HL-60 (cell line): Measurements from ENCODE around the gene CFAP99.

ENCODE experiments used
- DNase-seq, 2 experiments: peaks; one replicate each; pipeline ENCODE4 v3.0.0-alpha.2; 2010 to 2020; ENCODE audit warnings: low read depth in 1 of 2, low spot score in 1 of 2
- H3K27ac ChIP-seq: fragments of 250-450 bp; sonication (Bioruptor Pico); replicated peaks from 2 replicates; pipeline ENCODE4 v1.5.1; 2020; ENCODE audit warnings: mild to moderate bottlenecking, moderate library complexity
- H3K27me3 ChIP-seq: fragments of 250-450 bp; sonication (Bioruptor Pico); 2 replicates; pipeline ENCODE4 v1.5.1; 2021; ENCODE audit warnings: mild to moderate bottlenecking, moderate library complexity; ENCODE audit not compliant: insufficient read depth, poor library complexity, severe bottlenecking
- H3K4me3 ChIP-seq: replicated peaks from 2 replicates; pipeline ENCODE4 v1.5.1; 2011; ENCODE audit warnings: mild to moderate bottlenecking, control low read depth, low read length; ENCODE audit not compliant: insufficient read depth
- GABPA ChIP-seq: IDR thresholded peaks from 2 replicates; pipeline ENCODE4 v1.6.1; 2012; ENCODE audit warnings: low read depth
- POLR2AphosphoS5 ChIP-seq: IDR thresholded peaks from 2 replicates; pipeline ENCODE4 v1.6.1; 2012; ENCODE audit warnings: low read depth
- SPI1 ChIP-seq: IDR thresholded peaks from 2 replicates; pipeline ENCODE4 v1.6.1; 2012; ENCODE audit warnings: low read depth, mild to moderate bottlenecking, borderline replicate concordance
- TF ChIP-seq, protein P1 (sequence below): IDR thresholded peaks from one replicate; pipeline ENCODE4 v1.5.1; 2011; ENCODE audit warnings: low read length, control low read depth, inconsistent platforms; ENCODE audit not compliant: insufficient read depth
- TF ChIP-seq, protein P2 (sequence below): IDR thresholded peaks from 2 replicates; pipeline ENCODE4 v1.6.1; 2012; ENCODE audit warnings: low read depth; ENCODE audit not compliant: insufficient replicate concordance

The CFAP99 gene

DNA sequence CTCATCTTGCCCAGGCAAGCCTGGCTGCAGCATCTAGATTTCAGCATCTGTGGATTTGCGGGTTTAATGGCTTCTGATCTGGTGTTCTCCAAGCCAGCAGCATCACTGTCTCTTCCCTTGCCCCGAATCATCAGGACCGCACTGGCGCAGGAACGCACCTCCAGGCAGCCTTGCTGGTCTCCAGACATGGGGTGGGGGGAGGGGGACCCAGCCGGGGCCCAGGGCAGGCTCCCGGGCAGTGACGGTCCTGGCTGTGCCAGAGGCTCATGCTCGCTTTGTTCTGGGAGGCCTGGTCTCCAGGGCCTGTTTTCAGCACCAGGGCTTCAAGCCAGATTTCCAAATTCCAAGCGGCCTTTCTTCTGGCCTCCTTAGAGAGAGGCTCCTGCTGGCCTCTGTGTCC, 4.9 kb downstream of the CFAP99 start:
- DNase-seq = no peak
- TF ChIP-seq, protein P1, sequence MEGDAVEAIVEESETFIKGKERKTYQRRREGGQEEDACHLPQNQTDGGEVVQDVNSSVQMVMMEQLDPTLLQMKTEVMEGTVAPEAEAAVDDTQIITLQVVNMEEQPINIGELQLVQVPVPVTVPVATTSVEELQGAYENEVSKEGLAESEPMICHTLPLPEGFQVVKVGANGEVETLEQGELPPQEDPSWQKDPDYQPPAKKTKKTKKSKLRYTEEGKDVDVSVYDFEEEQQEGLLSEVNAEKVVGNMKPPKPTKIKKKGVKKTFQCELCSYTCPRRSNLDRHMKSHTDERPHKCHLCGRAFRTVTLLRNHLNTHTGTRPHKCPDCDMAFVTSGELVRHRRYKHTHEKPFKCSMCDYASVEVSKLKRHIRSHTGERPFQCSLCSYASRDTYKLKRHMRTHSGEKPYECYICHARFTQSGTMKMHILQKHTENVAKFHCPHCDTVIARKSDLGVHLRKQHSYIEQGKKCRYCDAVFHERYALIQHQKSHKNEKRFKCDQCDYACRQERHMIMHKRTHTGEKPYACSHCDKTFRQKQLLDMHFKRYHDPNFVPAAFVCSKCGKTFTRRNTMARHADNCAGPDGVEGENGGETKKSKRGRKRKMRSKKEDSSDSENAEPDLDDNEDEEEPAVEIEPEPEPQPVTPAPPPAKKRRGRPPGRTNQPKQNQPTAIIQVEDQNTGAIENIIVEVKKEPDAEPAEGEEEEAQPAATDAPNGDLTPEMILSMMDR = no peak
- peaks cover 15% of the 10 kb centered on the region for H3K27me3 ChIP-seq
- no peak overlapping the region for H3K4me3 ChIP-seq
- no peak overlapping the region for H3K27ac ChIP-seq

DNA sequence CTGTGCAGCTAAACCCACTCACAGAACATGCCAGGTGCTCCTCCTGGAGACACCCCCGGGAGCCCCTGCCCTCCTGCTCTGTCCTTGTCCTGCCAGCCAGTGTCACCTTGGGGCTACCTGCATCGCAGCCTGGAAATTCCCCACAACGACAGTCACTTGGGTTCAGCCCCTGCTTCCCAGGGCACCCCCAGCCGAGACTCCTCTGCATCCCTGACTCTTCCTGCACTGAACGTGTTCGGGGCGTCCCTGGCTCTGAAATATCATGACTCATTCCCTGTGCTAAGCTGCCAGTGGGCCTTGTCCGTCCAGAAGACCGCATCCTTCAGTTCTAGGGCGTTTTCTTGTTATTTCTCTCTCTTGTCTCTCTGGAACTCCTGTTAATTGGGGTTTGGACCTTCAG, 5.8 kb downstream of the CFAP99 start:
- H3K4me3 ChIP-seq = no peak overlapping the region
- peaks cover 13% of the 10 kb centered on the region for H3K27me3 ChIP-seq
- no peak for DNase-seq
- no peak overlapping the region for H3K27ac ChIP-seq
- no peak for TF ChIP-seq SPI1
- TF ChIP-seq, protein P1 = no peak
- TF ChIP-seq, protein P2, sequence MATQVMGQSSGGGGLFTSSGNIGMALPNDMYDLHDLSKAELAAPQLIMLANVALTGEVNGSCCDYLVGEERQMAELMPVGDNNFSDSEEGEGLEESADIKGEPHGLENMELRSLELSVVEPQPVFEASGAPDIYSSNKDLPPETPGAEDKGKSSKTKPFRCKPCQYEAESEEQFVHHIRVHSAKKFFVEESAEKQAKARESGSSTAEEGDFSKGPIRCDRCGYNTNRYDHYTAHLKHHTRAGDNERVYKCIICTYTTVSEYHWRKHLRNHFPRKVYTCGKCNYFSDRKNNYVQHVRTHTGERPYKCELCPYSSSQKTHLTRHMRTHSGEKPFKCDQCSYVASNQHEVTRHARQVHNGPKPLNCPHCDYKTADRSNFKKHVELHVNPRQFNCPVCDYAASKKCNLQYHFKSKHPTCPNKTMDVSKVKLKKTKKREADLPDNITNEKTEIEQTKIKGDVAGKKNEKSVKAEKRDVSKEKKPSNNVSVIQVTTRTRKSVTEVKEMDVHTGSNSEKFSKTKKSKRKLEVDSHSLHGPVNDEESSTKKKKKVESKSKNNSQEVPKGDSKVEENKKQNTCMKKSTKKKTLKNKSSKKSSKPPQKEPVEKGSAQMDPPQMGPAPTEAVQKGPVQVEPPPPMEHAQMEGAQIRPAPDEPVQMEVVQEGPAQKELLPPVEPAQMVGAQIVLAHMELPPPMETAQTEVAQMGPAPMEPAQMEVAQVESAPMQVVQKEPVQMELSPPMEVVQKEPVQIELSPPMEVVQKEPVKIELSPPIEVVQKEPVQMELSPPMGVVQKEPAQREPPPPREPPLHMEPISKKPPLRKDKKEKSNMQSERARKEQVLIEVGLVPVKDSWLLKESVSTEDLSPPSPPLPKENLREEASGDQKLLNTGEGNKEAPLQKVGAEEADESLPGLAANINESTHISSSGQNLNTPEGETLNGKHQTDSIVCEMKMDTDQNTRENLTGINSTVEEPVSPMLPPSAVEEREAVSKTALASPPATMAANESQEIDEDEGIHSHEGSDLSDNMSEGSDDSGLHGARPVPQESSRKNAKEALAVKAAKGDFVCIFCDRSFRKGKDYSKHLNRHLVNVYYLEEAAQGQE = no peak
- no peak for TF ChIP-seq POLR2AphosphoS5
- no peak for TF ChIP-seq GABPA

DNA sequence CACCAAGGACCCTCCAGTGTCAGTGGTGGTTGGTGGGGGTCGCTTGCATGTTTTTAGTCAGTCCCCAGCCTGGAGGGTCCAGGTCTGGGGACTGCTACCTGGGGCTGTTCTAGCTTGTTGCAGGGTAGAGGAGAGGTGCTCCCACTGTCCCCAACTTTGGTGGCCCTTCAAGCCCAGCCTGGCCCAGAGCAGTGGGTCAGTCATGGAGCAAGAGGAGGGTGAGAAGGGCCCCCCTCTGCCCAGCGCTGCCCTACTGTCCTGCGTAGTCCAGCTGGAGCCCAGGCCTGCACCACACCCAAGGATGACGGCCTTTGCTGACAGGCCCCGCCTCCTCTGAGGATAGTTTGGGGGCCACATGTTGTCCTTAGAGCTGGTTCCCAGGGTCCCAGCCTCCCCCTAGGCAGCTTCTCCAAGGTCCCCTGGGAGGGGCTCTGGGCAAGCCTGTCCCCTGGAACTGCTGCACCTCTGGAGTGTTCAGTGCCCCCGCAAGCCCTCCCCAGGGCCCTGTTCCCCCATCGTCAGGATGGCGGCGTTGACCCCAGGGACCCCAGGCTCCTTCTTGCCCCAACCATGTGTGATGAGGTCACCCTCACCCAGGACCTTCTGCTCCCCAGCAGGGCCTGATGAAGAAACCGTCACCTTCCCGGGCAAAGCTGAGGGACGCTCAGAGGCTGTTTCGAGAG, 6.8 kb downstream of the CFAP99 start:
- peaks cover 4% of the 10 kb centered on the region for H3K27me3 ChIP-seq
- DNase-seq = no peak
- H3K27ac ChIP-seq = no peak overlapping the region
- TF ChIP-seq SPI1 (no peak), POLR2AphosphoS5 (no peak), GABPA (no peak)
- TF ChIP-seq, protein P1 = no peak
- TF ChIP-seq, protein P2 = no peak
- H3K4me3 ChIP-seq = no peak overlapping the region

DNA sequence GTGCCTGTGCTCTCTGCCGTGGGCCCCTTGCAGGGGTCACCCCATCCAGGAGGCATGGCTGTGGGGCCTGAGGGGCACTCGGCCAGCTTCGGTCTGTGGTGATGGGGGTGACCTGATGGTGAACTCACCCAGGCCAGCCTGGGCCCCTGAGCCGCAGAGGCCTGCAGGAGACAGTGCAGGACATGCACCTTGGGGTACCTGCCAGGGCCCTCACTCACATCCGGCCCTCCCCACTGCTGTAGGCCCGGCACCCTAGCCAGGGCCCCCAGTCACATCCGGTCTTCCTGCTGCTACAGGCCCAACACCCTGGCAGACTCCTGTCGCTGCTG, 7.3 kb downstream of the CFAP99 start:
- Histone ChIP-seq H3K27me3 (no peaks in the 10 kb centered on the region), H3K27ac (no peak overlapping the region)

More for the DNA sequence above, 7.3 kb downstream of the CFAP99 start:
- DNase-seq = no peak
- TF ChIP-seq POLR2AphosphoS5 (no peak), SPI1 (no peak), GABPA (no peak)
- TF ChIP-seq, protein P1 = no peak
- TF ChIP-seq, protein P2 = no peak
- no peak overlapping the region for H3K4me3 ChIP-seq
